HG02870 (cell line): Measurements from ENCODE around the gene HOXB7.

ENCODE experiments used
- ATAC-seq: cut with Tn5 transposase; IDR thresholded peaks from one replicate; pipeline ENCODE4 v1.9.1; 2021; ENCODE audit warnings: mild to moderate bottlenecking, moderate library complexity; ENCODE audit not compliant: unreplicated experiment

Gene HOXB7

DNA sequence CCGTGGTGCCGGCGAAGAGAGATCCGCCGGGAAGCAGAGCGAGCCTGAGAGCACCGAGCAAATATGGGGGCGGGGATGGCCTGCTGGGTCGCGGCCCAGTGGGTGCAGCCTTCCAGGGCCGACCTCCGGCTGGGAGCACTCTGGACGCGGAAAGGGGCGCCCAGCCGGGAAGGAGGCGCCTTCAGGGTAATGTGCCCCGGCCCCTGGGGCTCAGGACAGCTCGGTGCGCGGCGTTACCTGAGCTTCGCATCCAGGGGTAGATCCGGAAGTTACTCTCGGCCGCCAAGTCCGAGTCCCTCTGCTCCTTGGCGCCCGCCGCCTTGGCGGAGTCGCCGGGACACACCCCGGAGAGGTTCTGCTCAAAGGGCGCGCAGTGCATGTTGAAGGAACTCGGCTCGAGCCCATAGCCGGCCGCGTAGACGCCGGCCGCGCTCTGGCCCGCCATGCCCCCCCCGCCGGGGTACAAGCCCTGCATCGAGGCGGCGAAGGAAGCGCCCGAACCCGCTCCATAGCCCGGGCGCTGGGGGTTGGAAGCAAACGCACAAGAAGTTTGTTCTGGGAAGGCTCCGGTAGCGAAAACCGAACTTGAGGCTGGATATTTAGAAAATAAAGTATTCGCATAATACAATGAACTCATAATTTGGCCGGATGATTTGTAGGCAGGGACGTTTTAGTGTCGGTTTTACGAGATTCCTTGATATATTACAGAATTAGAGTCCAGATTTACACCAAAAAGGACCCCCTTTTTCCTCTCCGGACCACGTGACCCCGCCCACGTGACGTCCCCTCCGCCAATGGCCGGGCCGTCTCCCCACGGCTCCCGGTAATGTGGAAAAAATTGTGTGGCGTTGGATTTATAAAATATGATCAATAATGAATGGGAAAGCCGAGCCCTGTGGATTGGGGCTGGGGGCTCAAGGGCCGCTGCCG lies at the start of gene HOXB7:
Gene HOXB7, minus strand, starts transcription at position 736 of the 930 bp plus-strand sequence. Its CDS starts 99 bp downstream, at position 637.
- ATAC-seq, result no peak

DNA sequence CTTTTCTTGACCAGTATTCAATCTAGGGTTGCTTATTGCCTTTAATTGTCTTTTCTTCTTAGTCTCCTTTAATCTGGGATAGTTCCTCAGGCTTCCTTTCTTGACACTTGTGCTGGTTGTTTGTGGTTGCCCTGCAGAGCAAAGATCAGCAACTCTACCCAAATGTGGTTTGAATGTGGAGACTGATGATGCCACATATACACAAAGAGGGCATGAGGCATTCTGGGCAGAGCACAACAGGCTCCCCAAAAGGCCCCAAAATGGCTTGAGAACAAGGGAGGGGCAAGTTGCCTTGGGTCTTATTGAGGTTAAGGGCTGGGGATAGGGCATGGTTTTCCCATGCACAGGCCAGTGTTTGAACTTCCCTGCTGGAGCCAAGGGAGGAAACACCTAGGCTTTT lies 45.1 kb upstream of the HOXB7 start:
- ATAC-seq, result no peak

DNA sequence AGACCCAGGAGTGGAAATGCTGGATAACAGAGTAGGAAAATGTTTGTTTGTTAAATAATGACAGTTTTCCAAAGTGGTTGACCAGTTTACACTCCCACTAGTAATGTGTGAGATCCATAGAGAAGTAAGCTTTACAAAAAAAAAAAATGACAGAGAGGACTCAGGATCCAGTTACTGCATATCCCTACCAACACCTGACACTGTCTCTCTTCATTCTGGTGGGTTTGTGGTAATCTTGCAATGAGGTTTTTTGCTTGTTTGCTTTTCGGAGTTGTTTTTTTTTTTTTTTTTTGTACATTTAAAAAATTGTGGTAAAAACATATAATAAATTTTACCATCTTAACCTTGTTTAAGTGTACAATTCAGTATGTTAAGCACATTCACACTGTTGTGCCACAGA lies 38.9 kb upstream of the HOXB7 start:
- no peak for ATAC-seq

DNA sequence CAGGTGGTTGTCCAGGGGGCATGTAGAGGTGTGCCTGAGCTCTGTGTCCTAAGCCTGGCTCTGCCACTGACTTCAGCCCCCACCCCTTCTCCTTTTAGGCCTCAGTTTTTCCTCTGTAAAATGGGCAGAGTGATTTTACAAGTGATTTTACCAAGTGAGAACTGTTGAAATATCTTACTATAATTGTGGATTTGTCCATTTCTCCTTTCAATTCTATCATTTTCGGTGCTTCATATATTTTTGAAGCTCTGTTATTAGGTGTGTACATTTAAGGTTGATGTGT lies 37.1 kb upstream of the HOXB7 start:
- no peak for ATAC-seq

DNA sequence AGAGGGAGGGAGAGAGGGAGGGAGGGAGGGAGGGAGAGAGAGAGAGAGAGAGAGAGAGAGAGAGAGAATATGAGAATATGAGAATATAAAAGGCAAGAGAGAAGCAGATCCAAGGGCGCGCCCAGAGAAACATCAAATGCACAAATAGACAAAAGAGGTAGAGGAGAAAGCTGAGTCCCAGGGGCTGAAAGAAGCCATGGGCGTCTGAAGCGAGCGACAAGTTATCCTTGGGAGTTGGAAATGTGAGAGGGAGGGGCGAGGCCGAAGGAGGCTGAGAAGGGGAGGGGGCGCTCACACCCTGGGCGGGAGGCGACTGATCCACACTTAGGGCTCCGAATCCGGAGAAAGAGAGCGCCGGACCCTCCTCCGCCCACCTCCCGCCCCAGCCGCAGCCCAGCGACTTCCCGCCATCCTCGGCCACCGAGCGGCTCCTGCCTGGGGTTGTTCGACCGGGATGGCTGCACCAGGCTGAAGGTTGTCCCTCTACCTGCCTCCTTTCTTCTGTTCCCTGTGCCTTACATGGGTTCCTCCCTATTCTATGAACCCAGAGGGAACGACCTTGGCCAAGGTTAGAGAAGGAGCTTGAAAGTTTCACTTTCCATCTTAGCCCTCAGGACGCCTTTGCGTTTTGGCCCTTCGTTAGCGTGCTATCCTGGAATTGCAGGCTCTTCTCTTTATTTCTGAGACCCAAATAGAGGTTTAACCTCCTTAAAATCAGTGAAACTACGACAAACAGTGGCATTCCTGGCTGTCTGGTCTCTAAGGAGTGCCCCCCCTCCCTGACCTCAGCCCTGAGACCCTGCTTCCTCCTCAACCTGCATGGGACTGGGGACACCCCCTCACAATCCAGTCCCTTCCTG lies 36.5 kb upstream of the HOXB7 start:
- ATAC-seq, result no peak

DNA sequence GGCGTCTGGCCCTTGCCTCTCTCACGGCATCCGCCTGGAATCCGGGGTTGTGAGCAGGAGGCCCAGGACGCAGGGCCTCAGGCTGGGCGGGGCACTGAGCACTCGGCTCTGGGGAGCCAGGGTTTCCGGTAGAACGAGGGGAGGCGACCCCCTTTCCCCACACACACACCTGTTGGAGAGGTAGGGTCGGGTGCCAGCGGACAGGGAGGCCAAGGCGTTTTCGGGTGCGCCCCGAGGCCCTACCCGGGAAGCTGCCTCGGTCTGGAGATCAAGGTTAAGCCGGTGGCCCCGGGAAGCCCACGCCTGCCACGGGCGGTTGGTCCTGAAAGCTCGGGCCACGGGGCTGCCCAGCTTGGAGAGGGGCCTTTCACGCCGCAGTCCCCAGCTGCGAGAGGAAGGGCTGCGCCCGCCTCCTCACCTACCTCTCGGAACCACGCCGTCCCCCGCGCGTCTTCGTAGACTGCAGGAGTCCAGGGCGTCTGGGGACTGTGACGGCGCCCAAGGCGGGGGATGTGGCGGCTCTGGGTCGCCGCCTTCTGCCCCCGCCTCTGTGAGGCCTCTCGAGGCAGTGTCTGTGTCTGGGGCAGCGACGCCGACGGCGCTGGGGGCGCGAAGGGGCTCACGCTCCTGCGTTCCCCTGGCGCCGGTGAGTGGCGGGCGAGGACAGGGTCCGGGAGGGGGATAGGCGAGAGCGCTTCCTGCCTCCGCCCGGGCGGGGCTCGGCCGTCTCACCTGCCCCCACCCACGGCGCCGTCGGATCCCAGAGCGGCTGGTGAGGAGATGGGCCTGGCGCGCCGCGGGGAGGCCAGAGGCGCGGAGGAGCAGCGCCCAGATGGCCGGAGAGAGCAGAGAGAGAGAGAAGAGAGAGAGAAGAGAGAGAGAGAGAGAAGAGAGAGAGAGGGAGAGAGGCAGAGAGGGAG lies 35.6 kb upstream of the HOXB7 start:
- no peak for ATAC-seq

DNA sequence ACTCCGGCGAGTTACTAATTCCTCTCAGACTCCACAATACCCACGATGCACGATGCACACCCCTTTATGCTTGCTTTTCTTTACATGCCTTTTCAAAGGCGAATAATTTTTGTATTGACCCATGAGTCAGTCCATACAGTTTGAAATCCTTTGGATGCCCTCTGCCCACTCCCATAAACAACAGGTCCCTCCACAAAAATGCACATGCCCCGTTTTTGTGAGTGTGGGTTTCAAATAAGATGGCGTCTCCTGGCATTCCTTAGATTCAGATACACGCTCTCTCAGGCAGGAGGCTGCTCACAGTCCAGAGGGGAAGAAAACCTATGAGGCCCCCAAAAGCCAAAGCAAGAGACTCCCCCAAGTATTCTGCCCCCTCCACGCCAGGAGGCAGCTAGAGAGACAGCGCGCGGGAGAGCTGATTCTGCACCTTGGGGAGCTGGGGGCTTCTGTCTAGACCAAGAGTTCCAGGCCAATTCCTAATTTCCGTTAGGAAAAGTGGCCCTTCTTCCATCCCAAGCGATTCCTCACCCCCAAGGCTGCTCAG lies 34.9 kb upstream of the HOXB7 start:
- no peak for ATAC-seq

DNA sequence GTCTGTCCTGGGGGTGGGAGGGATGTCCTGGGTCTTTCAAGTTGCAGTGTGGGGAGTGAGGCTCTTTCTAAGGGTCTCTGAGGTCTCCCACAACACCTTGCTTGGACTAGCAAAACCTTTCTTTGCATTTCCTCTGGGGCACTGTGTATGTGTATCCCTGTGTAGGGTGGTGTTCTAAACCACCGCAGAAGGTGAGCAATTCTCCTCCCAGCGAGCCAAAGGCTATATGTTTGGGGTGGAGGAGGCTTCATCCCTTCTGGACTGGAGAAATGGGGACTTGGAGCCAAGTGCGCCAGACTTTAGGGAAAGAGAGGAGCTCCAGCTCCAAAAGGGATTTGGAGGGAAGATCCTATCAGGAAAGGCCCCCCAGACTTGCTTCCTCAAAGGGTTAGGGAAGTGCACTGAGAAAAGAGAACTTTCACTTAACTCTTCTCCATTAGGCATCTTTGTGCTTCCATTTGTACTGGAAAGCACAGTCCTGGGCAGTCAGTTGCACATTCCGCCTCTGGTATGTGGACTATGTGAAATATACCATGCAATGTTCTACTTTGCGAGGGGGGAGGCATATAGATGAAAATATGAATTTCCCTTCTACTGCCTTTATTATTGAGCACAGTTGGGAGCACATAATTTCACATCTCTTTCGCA lies 34.2 kb upstream of the HOXB7 start:
- ATAC-seq, result no peak

DNA sequence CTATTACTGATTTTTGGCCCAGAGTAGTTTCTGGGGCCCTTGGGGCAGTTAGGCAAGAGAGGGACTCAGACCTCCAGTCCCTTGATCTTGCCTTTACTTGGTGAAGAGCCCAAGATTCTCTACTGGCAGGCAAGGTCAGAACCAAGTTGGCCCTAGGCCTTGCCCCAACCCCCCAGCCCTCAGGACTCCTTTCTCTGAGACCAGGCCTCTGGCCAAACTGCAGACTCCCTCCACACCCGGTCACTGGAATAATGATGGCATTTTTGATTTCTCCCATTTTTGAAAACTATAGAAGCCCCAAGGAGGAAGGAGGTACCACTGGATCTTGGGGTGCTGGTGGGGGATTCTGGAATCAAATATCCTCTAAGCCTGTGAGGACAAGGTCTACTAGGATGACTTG lies 33.3 kb upstream of the HOXB7 start:
- ATAC-seq, result no peak

DNA sequence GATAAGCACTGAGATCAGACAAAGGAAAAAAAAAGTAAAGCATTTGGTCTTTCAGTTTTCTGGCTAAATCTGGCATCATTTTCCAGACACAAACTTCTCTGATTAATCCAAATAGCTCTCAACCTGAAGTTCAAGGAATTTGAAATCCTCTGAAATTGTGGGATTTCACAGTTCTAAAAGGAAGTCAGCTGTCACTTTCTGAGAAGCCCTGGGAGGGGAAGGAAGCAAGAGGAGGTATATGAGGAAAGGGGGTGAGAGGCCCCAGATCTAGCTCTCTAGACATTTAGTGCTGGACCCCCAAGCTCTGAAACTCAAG lies 32.8 kb upstream of the HOXB7 start:
- no peak for ATAC-seq

DNA sequence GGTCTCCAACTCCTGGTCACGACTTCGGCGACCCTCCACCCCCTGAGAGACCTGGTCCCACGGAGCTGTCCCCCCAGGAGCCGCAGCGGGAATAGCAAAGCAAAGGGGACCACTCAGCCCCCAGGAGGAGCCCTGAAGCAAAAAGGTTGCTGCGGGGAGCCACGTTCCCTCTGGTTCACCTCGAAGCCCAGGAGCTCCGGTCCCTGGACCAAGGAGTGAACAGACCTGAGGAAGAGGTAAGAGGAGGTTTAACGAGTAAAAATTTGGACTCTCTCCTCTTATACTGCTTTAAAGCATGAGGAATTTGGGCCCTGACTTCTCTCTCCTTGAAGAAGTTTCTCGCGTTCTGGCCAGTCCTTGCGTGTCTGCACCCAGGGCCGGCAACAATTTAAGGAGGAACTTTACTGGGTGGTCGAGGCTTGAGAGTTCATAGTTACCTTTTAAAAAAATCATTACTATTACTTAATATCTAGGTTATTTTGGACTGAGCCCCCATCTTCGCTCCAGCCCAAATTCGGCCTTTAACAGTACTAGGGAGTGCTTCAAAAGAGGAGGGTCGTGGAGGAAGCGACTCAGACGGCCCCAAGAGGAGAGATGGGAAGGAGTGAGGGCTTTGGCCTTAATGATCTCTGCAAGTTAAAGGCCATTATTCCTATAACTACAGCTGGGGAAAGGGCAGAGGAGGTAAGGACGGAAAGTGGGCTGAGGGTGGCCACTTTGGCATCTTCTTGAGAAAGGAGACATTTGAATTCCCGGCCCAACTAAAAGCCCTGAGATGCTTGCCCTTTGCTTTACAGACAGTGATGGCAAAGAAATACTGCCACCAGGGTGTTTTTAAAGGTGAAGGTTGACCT lies 32.3 kb upstream of the HOXB7 start:
- no peak for ATAC-seq

DNA sequence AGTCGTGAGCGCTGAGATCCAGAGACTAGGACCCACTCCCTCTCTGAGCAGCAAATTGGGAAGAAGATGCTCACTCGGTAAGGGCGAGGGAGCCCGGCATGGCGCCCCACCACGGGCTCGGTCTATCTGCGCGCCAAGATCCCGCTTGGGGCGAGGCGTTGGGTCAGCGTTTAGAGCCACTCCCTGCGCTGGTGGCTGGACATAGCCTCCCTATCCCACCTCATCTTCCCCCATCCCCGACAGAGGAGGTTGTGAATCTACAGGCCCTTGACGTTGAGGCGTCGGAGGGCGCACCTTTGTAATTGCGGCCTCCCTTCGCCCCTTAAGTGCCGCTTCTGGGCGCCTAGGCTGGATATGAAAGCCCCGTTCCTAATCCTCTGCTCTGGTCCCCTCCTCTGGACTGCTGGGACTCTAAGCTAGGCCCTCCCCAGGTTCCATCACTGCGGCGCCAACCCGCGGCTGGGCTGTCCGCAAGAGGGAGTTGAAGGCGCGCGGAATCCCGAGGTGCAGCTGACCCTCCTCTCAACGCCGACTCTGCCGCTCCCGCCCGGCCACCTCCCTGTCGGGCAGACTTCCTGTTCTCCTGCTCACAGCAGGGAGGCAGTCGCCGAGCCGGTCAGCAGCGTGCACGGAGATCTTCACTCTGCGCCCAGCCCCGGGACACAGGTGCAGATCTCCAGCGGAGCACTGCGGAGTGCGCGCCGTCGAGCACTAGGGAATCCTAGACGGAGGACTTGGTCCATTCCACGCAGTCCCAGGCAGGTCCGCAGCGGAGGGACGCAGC lies 31.4 kb upstream of the HOXB7 start:
- ATAC-seq, result no peak

DNA sequence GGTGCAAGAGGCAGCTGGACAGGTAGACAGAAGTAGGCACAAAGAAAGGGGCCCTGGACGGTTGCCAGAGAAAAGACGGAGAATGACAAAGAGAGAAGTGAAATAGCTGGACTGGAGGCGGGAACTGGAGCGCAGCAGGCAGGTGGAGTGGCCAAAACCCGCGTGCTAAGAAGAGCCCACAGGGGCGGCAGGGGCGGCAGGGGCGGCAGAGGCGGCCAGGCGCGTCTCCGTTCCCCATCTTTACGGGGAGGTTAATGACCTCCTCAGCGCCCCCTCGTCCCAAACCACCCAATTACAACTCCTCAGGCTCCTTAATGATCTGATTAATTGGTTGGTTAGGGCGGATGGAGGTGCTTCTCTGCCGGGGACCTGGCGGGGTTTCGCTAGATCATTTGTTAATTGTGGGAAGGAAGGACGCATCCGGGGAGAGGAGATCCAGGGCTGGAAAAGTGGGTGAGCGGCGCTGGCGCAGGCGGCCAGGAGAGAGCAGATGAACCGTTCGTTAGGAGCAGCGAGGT lies 30.8 kb upstream of the HOXB7 start:
- ATAC-seq, result no peak

DNA sequence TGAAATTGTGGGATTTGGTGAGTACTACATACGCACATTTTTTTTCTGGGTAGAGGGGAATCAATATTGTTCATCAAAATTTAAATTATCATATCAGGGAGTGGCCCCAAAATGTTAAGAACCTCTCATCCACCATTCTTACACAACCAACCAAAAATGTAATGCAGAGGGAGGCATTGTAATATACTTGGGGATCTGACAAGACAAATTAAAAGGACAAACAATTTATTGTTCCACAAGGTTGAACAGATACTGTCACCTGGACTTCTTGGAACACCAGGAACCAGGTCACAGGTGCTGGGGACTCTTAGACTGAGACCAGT lies 30.0 kb upstream of the HOXB7 start:
- no peak for ATAC-seq

DNA sequence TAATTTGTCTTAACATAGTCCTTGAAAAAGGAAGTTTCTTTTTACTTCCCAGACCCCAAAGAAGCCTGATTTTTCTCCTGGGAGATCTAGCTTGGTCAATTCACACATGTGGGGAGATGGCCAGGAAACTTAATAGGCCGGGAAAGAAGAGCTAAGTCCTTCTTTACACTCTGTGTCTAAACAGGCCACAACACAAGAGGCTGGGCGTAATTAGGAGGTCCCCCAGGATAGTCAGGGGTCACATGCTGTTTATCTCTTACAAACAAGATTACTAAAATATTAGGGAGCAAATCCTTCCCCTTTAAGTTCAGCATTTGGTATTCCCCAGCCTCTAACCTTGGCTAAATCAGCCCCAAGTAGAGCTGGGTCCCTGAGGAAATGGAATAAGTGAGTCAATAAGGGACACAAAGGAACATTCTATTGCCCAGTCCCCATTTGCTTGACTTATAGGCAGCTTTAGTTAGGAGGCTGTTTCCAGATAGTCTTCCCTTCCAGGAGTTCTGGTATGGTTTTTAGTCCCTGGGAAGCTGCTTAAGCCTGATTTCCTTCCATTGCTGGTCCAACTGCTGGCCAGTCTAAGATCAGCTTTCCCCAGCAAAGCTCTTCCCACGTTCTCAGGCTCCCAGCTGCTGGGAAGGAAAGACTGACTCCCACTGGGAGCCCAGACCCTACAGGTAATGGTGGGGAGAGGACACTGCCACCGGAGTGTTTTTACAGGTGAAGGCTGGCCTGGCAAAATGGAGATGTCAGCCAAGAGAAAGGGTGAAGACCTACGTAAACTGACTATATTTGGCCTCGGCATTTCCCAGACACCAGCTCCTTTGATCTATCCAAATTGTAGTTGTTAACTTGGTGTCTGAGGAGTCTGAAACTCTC lies 29.4 kb upstream of the HOXB7 start:
- ATAC-seq, result no peak

DNA sequence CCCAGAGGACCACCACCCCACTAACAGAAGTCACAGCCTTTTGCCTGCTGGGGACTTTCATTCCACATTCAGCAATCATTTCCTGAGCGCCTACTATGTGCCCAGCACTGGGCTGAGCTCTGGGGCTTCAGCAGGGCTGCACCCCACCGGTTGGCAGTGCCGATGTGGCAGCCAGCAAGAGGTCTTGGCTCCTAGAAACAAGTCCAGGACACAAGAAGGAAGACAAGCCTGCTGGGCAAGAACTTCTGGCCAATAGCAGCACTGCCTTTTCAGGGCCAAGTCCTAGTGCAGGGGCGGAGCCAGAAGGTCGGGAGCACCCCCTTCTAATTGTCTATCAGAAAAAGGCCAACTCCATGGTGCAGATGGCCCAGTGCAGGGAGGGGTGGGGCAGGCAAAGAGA lies 28.3 kb upstream of the HOXB7 start:
- ATAC-seq, result no peak

DNA sequence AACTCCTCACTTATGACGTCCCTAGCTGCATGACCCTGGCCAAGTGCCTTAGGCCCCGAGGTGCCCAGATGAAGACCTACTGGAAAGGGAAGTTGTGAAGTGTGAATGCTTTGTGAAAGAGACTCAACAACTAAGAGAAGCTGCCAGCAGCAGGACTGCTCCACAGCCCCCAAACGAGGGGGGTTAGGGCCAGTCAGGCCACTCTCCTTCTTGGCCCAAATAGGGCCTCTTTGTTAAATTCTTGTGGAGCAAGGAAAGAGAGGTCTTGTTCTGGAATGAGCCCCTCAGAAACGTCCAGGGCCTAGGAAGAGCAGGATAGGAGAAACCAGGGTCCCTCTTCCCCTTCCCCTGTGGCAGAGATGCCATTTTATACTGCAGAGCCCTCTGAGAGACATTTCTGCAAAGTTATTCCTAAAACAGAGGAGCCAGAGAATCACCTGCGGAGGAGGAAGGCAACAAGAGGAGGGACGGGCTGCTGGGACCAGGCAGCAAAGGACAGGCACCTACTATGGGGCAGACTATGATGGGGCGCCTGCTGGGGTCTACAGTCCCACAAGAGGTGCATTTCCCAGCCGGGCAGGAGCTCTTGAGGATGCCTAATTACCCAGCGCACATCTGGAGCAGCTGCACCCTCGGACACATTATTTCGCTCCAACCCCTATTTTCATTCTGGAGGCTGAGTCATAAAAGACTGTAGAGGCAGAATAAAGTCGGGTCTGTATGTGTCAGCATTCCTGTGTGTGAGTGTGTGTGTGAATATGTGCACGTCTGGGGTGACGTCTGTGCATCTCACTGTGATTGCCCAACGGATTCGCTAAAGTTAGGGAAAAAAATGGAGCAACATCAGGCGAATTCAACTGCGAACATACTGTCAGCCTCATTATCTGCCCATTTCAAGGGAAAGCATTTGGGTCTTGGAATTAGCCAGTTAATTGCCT lies 26.8 kb upstream of the HOXB7 start:
- no peak for ATAC-seq
